HepG2 (cell line): ENCODE measurements around the gene DAD1. TPM values are rescaled to one million over a fixed set of nuclear protein-coding genes. Genes with fewer than 3 reads are reported as not detected.

ENCODE experiments used
- FOXJ3 ChIP-seq: sonication (generic); formaldehyde crosslinking; IDR thresholded peaks from 2 replicates; pipeline ENCODE4 v1.4.0; 2020; ENCODE audit warnings: missing genetic modification reagents, mild to moderate bottlenecking, borderline replicate concordance
- GMEB2 ChIP-seq: IDR thresholded peaks from 2 replicates; pipeline ENCODE4 v1.6.1; 2016; ENCODE audit warnings: missing biosample characterization, missing genetic modification reagents, low read depth
- HIC2 ChIP-seq: sonication (generic); formaldehyde crosslinking; IDR thresholded peaks from 2 replicates; pipeline ENCODE4 v1.9.0; 2022; ENCODE audit warnings: low read depth, missing genetic modification reagents
- KDM4B ChIP-seq: sonication (generic); formaldehyde crosslinking; IDR thresholded peaks from 2 replicates; pipeline ENCODE4 v1.4.0; 2020; ENCODE audit warnings: missing genetic modification reagents
- MTF1 ChIP-seq: sonication (generic); formaldehyde crosslinking; IDR thresholded peaks from 2 replicates; pipeline ENCODE4 v1.5.0; 2020; ENCODE audit warnings: missing genetic modification reagents
- NKX3-1 ChIP-seq: sonication (generic); formaldehyde crosslinking; IDR thresholded peaks from 2 replicates; pipeline ENCODE4 v1.5.0; 2020; ENCODE audit warnings: missing genetic modification reagents
- NONO ChIP-seq, 2 experiments: fragments of 450-650 bp in 1 of 2; sonication (generic) in 1 of 2; formaldehyde crosslinking in 1 of 2; IDR thresholded peaks in 1 of 2; conservative IDR thresholded peaks in 1 of 2; 2 replicates each; pipeline versions ENCODE4 v1.6.1 to v1.8.0; 2017 to 2022; ENCODE audit warnings: mild to moderate bottlenecking in 1 of 2, missing genetic modification reagents in 1 of 2, moderate library complexity in 1 of 2
- ONECUT2 ChIP-seq: sonication (generic); formaldehyde crosslinking; IDR thresholded peaks from 2 replicates; pipeline ENCODE4 v1.4.0; 2020; ENCODE audit warnings: missing genetic modification reagents
- RXRB ChIP-seq: IDR thresholded peaks from 2 replicates; pipeline ENCODE4 v1.6.1; 2016; ENCODE audit warnings: borderline replicate concordance, missing genetic modification reagents, missing compliant biosample characterization
- SOX13 ChIP-seq, 3 experiments: fragments of 450-650 bp in 1 of 3; sonication (generic) in 1 of 3; formaldehyde crosslinking in 1 of 3; IDR thresholded peaks in 2 of 3; conservative IDR thresholded peaks in 1 of 3; 2 replicates each; pipeline versions ENCODE4 v1.5.0 to v1.6.1; 2016 to 2020; ENCODE audit warnings: antibody characterized with exemption in 1 of 3, mild to moderate bottlenecking in 1 of 3, missing compliant biosample characterization in 1 of 3, missing genetic modification reagents in 1 of 3, moderate library complexity in 1 of 3
- SP4 ChIP-seq: sonication (generic); formaldehyde crosslinking; IDR thresholded peaks from 2 replicates; pipeline ENCODE4 v1.8.1; 2023; ENCODE audit warnings: mild to moderate bottlenecking, missing genetic modification reagents
- SYNCRIP ChIP-seq: fragments of 200-400 bp; formaldehyde crosslinking; IDR thresholded peaks from 2 replicates; pipeline ENCODE4 v1.6.1; 2018; ENCODE audit warnings: mild to moderate bottlenecking, low read depth, low read length; ENCODE audit not compliant: insufficient read depth
- ZNF17 ChIP-seq: sonication (generic); formaldehyde crosslinking; IDR thresholded peaks from 2 replicates; pipeline ENCODE4 v1.5.0; 2020; ENCODE audit warnings: mild to moderate bottlenecking, missing genetic modification reagents
- ZNF205 ChIP-seq: IDR thresholded peaks from 2 replicates; pipeline ENCODE4 v1.6.1; 2018; ENCODE audit warnings: missing biosample characterization, missing genetic modification reagents
- ZNF547 ChIP-seq: sonication (generic); formaldehyde crosslinking; IDR thresholded peaks from 2 replicates; pipeline ENCODE4 v1.5.1; 2020; ENCODE audit warnings: mild to moderate bottlenecking, missing genetic modification reagents
- ZNF577 ChIP-seq: sonication (generic); formaldehyde crosslinking; IDR thresholded peaks from 2 replicates; pipeline ENCODE4 v1.4.0; 2020; ENCODE audit warnings: mild to moderate bottlenecking, low read depth, missing genetic modification reagents, borderline replicate concordance
- ZNF614 ChIP-seq: IDR thresholded peaks from 2 replicates; pipeline ENCODE4 v1.6.1; 2018; ENCODE audit warnings: missing biosample characterization, missing genetic modification reagents, inconsistent platforms, borderline replicate concordance
- ZNF792 ChIP-seq: IDR thresholded peaks from 2 replicates; pipeline ENCODE4 v1.6.1; 2016
- ZSCAN5A ChIP-seq: sonication (generic); formaldehyde crosslinking; IDR thresholded peaks from 2 replicates; pipeline ENCODE4 v1.8.0; 2022; ENCODE audit warnings: mild to moderate bottlenecking, missing genetic modification reagents, borderline replicate concordance
- polyA plus RNA-seq, 8 experiments: library from polyadenylated mRNA; depleted of rRNA in 3 of 8; stranded (reverse) in 7 of 8; unstranded in 1 of 8; fragments of >200 nt; fragmentation: Illumina TruSeq in 4 of 8; extraction: Trizol in 4 of 8; gene quantifications; 2 replicates each; pipeline versions ENCODE4 v1.2.1 to v1.2.3, GENCODE V29; 2011 to 2016; ENCODE audit warnings: low read depth in 4 of 8, missing spikeins in 1 of 8, mixed read lengths in 1 of 8; ENCODE audit not compliant: insufficient read depth in 1 of 8
- total RNA-seq, 5 experiments: library from RNA; depleted of rRNA; stranded (reverse); fragments of >200 nt; fragmentation: Illumina TruSeq; extraction: Trizol; gene quantifications; 2 replicates each; pipeline ENCODE4 v1.2.3, GENCODE V29; 2016; ENCODE audit warnings: low read depth in 1 of 5
- TF ChIP-seq, protein P1 (sequence below): IDR thresholded peaks from 2 replicates; pipeline ENCODE4 v1.6.1; 2016; ENCODE audit warnings: missing compliant biosample characterization, missing genetic modification reagents, borderline replicate concordance
- TF ChIP-seq, protein P2 (sequence below): IDR thresholded peaks from 2 replicates; pipeline ENCODE4 v1.6.1; 2018; ENCODE audit warnings: missing genetic modification reagents, mild to moderate bottlenecking, missing compliant biosample characterization

DAD1 gene
- total and polyA plus RNA-seq, 2 of the 13 experiments (the other 11 are each of a cell fraction or from before 2014, with no cell fraction given): 558 to 626 TPM

- TF ChIP-seq, protein P1, sequence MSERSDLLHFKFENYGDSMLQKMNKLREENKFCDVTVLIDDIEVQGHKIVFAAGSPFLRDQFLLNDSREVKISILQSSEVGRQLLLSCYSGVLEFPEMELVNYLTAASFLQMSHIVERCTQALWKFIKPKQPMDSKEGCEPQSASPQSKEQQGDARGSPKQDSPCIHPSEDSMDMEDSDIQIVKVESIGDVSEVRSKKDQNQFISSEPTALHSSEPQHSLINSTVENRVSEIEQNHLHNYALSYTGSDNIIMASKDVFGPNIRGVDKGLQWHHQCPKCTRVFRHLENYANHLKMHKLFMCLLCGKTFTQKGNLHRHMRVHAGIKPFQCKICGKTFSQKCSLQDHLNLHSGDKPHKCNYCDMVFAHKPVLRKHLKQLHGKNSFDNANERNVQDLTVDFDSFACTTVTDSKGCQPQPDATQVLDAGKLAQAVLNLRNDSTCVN: peak; percentile 89; the same call in 1 of the 2 replicates
- no peak for TF ChIP-seq ZNF205 (CRISPR knock-in tag)
- no peak for TF ChIP-seq HIC2
- TF ChIP-seq, protein P2, sequence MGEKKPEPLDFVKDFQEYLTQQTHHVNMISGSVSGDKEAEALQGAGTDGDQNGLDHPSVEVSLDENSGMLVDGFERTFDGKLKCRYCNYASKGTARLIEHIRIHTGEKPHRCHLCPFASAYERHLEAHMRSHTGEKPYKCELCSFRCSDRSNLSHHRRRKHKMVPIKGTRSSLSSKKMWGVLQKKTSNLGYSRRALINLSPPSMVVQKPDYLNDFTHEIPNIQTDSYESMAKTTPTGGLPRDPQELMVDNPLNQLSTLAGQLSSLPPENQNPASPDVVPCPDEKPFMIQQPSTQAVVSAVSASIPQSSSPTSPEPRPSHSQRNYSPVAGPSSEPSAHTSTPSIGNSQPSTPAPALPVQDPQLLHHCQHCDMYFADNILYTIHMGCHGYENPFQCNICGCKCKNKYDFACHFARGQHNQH (CRISPR knock-in tag): no peak
- TF ChIP-seq GMEB2 (CRISPR knock-in tag): no peak
- 0 out of 2 replicates have a peak, but pooled peaks have one; percentile 59 for TF ChIP-seq ZSCAN5A (CRISPR knock-in tag)
- TF ChIP-seq RXRB (CRISPR knock-in tag): peak; percentile 44; the same call in 1 of the 2 replicates
- peak; percentile 63; the same call in 1 of the 2 replicates for TF ChIP-seq ZNF614 (CRISPR knock-in tag)
- no peak for TF ChIP-seq ZNF792 (CRISPR knock-in tag)
- TF ChIP-seq ONECUT2 (CRISPR knock-in tag): no peak
- no peak for TF ChIP-seq NONO (IDR thresholded peaks at IDR 0.05)
- peak; percentile 41; the same call in 1 of the 2 replicates for TF ChIP-seq NONO (CRISPR knock-in tag; conservative IDR thresholded peaks at IDR 0.05)
- no peak for TF ChIP-seq KDM4B (CRISPR knock-in tag)
- no peak for TF ChIP-seq SP4
- 0 out of 2 replicates have a peak, but pooled peaks have one; percentile 58 for TF ChIP-seq ZNF17 (CRISPR knock-in tag)
- no peak for TF ChIP-seq NKX3-1 (CRISPR knock-in tag)
- no peak for TF ChIP-seq SOX13 (IDR thresholded peaks at IDR 0.05)
- TF ChIP-seq SOX13 (CRISPR knock-in tag; conservative IDR thresholded peaks at IDR 0.05 in 1 of 2, IDR thresholded peaks at IDR 0.05 in 1 of 2): no peak; a peak in 1 of 4 replicates
- peak; percentile 58; the same call in 1 of the 2 replicates for TF ChIP-seq ZNF547 (CRISPR knock-in tag)
- TF ChIP-seq FOXJ3 (CRISPR knock-in tag): peak; percentile 71; the same call in 1 of the 2 replicates
- TF ChIP-seq ZNF577 (CRISPR knock-in tag): no peak
- no peak for TF ChIP-seq SYNCRIP
- no peak; the same call in 1 of the 2 replicates for TF ChIP-seq MTF1 (CRISPR knock-in tag)
Observed at GRCh38 chr14:22570132-22570949, 18.7 kb downstream of the DAD1 start (continued).
